Testis (tissue), 3 donors: ENCODE results near the gene TBC1D24. TPM values are rescaled to one million over a fixed set of nuclear protein-coding genes. Genes with fewer than 3 reads are reported as not detected.
A peak's percentile ranks its signal among the peaks of the same experiment; 100 is the strongest.
"Not testable (repeated sequence)": the region's sequence is repeated elsewhere in the genome, so short reads cannot be mapped to it uniquely, and the experiment has no call there.

ENCODE experiments used
- DNase-seq: peaks from one replicate; pipeline ENCODE4 v3.0.0-alpha.2; 2019
- H3K27ac ChIP-seq, 2 donors: fragments of 200-600 bp; sonication (generic); one replicate each; pipeline ENCODE4 v1.5.1; 2019
- H3K27me3 ChIP-seq: fragments of 200-600 bp; sonication (generic); one replicate; pipeline ENCODE4 v1.5.1; 2019
- H3K36me3 ChIP-seq: fragments of 200-600 bp; sonication (generic); one replicate; pipeline ENCODE4 v1.5.1; 2017; ENCODE audit warnings: low read depth; ENCODE audit errors: missing control alignments
- H3K4me1 ChIP-seq: fragments of 200-600 bp; sonication (generic); one replicate; pipeline ENCODE4 v1.5.1; 2019
- H3K4me3 ChIP-seq, 2 donors: fragments of 200-600 bp; sonication (generic); one replicate each; pipeline ENCODE4 v1.5.1; 2017 to 2019
- H3K9me3 ChIP-seq: fragments of 200-600 bp; sonication (generic); one replicate; pipeline ENCODE4 v1.5.1; 2017
- WGBS, 2 donors: methylation state at CpG; one replicate each; pipeline ENCODE4 v1.1.5; 2018; 5-methylcytosine and 5-hydroxymethylcytosine counted together
- intact Hi-C: fragments of 100-400 bp; cut with DNase I; formaldehyde crosslinking; loops from one replicate; pipeline ENCODE4 v1.15.1; 2023; ENCODE audit warnings: low total_unique reads
- microRNA counts, 2 donors: library from miRNA; unstranded; fragments of <30 nt; microRNA quantifications; one replicate each; lab custom pipeline; 2016
- microRNA-seq, 2 donors: library from miRNA; unstranded; fragments of <30 nt; microRNA quantifications; one replicate each; pipeline ENCODE4, GENCODE V29; 2016; ENCODE audit warnings: borderline number of aligned reads in 2 of 2, borderline replicate concordance in 1 of 2
- polyA plus RNA-seq: library from polyadenylated mRNA; stranded (reverse); fragments of 350-450 nt; fragmentation: Illumina TruSeq; extraction: RNeasy Lipid Tissue Mini Kit (QIAGEN cat#74804); gene quantifications from one replicate; pipeline ENCODE4 v1.2.3, GENCODE V29; 2014; ENCODE audit warnings: low read depth, low replicate concordance; ENCODE audit not compliant: insufficient read depth
- small RNA-seq, 2 donors: library from RNA; depleted of rRNA; stranded (forward); fragments of <200 nt; gene quantifications; one replicate each; pipeline ENCODE3, GENCODE V24; 2016
- total RNA-seq, 2 donors: library from RNA; depleted of rRNA; stranded (reverse); fragments of >200 nt; gene quantifications; one replicate each; pipeline ENCODE4 v1.2.3, GENCODE V29; 2016

TBC1D24 gene
- total and polyA plus RNA-seq, 3 donors from 2014 or later, result 5.3 to 13.5 (median 11.2) TPM

GRCh38 chr16:2551420-2551889 lies 76.5 kb downstream of the TBC1D24 start:
- H3K36me3 ChIP-seq, DNase-seq, H3K9me3 ChIP-seq, H3K4me1 ChIP-seq, H3K27me3 ChIP-seq, intact Hi-C loops, H3K4me3 ChIP-seq: not testable (repeated sequence)
- peak overlapping the region in 1 of 2 donors; percentile 25 for H3K27ac ChIP-seq
- 71 to 78% methylated on average over 12 to 14 of the region's 17 CpGs for WGBS, 2 donors

GRCh38 chr16:2554709-2555425 lies 79.9 kb downstream of the TBC1D24 start:
- not testable (repeated sequence) for H3K4me1 ChIP-seq, DNase-seq
- WGBS, 2 donors, result no CpG with 5 or more reads among the region's 13 CpGs

More at GRCh38 chr16:2554709-2555425, 79.9 kb downstream of the TBC1D24 start:
- H3K4me3 ChIP-seq, H3K27ac ChIP-seq, H3K36me3 ChIP-seq, H3K9me3 ChIP-seq, intact Hi-C loops, H3K27me3 ChIP-seq: not testable (repeated sequence)

MicroRNA genes within 50 kb of the gene (microRNA counts, 767-probe panel; counts per million panel counts)
- microRNA hsa-miR-3178 (lab: Ali Mortazavi, UCI), result 0 to 152 counts per million in 2 donors

Small RNAs within 50 kb of the gene (microRNA-seq; reads per million reads assigned to microRNA genes)
- gene MIR3178 (0 to 1.4 reads per million in 2 donors), gene MIR6767 (0 reads per million in 2 donors), gene MIR6768 (0 to 0.69 reads per million in 2 donors)

Small RNAs within 50 kb of the gene (small RNA-seq; reads per million reads assigned to genes)
- gene AC093525.1 (0 reads per million in 2 donors), gene MIR3178 (0 to 0.09 reads per million in 2 donors), gene MIR6768 (0 reads per million in 2 donors)

Other genes with a start within 250 kb of the TBC1D24 start
- 1 to 10 TPM; 2.5 to 3.5 TPM for gene DNASE1L2, start 238.7 kb upstream of the TBC1D24 start, total RNA-seq
- gene DNASE1L2, start 238.7 kb upstream of the TBC1D24 start, polyA plus RNA-seq, result 1.1 TPM
- gene ECI1, start 223.5 kb upstream of the TBC1D24 start, total RNA-seq, result 10 to 100 TPM; 36.1 to 39.0 TPM
- 25.5 TPM for gene ECI1, start 223.5 kb upstream of the TBC1D24 start, polyA plus RNA-seq
- 100 to 1,000 TPM; 261 to 294 TPM for gene RNPS1, start 207.0 kb upstream of the TBC1D24 start, total RNA-seq
- 197 TPM for gene RNPS1, start 207.0 kb upstream of the TBC1D24 start, polyA plus RNA-seq
- 10 to 100 TPM; 35.1 to 38.1 TPM for gene ABCA3, start 134.4 kb upstream of the TBC1D24 start, total RNA-seq
- 24.5 TPM for gene ABCA3, start 134.4 kb upstream of the TBC1D24 start, polyA plus RNA-seq
- gene CCNF, start 45.7 kb upstream of the TBC1D24 start, total RNA-seq, result 10 to 100 TPM in 1 of 2 donors, 1 to 10 TPM in 1; 9.4 to 10.8 TPM
- gene CCNF, start 45.7 kb upstream of the TBC1D24 start, polyA plus RNA-seq, result 6.0 TPM
- gene TEDC2, start 15.0 kb upstream of the TBC1D24 start, total RNA-seq, result 10 to 100 TPM; 18.0 to 19.4 TPM
- 7.7 TPM for gene TEDC2, start 15.0 kb upstream of the TBC1D24 start, polyA plus RNA-seq
- gene NTN3, start 3.8 kb upstream of the TBC1D24 start, total RNA-seq, result 1 to 10 TPM; 1.1 to 1.7 TPM
- not detected for gene NTN3, start 3.8 kb upstream of the TBC1D24 start, polyA plus RNA-seq
- gene ATP6V0C, start 38.8 kb downstream of the TBC1D24 start, total RNA-seq, result 100 to 1,000 TPM; 180 to 190 TPM
- 182 TPM for gene ATP6V0C, start 38.8 kb downstream of the TBC1D24 start, polyA plus RNA-seq
- gene AMDHD2, start 45.2 kb downstream of the TBC1D24 start, total RNA-seq, result 10 to 100 TPM; 72.8 to 78.8 TPM
- 58.6 TPM for gene AMDHD2, start 45.2 kb downstream of the TBC1D24 start, polyA plus RNA-seq
- gene CEMP1, start 56.3 kb downstream of the TBC1D24 start, total RNA-seq, result 1 to 10 TPM; 5.4 to 5.5 TPM
- 1.6 TPM for gene CEMP1, start 56.3 kb downstream of the TBC1D24 start, polyA plus RNA-seq
- 10 to 100 TPM; 61.1 to 75.3 TPM for gene PDPK1, start 62.9 kb downstream of the TBC1D24 start, total RNA-seq
- gene PDPK1, start 62.9 kb downstream of the TBC1D24 start, polyA plus RNA-seq, result 53.0 TPM
- gene KCTD5, start 207.4 kb downstream of the TBC1D24 start, total RNA-seq, result 10 to 100 TPM; 63.9 to 72.2 TPM
- 33.3 TPM for gene KCTD5, start 207.4 kb downstream of the TBC1D24 start, polyA plus RNA-seq
- 1 to 10 TPM; 6.4 to 6.7 TPM for gene PRSS27, start 245.1 kb downstream of the TBC1D24 start, total RNA-seq
- 4.3 TPM for gene PRSS27, start 245.1 kb downstream of the TBC1D24 start, polyA plus RNA-seq